ENCODE data around the gene LRRC47. TPM values are rescaled to one million over a fixed set of nuclear protein-coding genes. Genes with fewer than 3 reads are reported as not detected.
A peak's percentile ranks its signal among the peaks of the same experiment; 100 is the strongest.

LRRC47 gene
- total and polyA plus RNA-seq, 2 of the 13 experiments (the other 11 are each of a cell fraction or from before 2014, with no cell fraction given): 18.3 to 52.5 TPM

GRCh38 chr1:3796215-3797061 lies at the start of gene LRRC47 (continued):
- TF ChIP-seq RNF2 (conservative IDR thresholded peaks at IDR 0.05; ENCODE audit: low read depth): no peak
- TF ChIP-seq ZBTB40 (IDR thresholded peaks at IDR 0.05): peak; percentile 62
- no peak; the same call in 1 of the 2 replicates for TF ChIP-seq ZBTB40 (CRISPR knock-in tag; IDR thresholded peaks at IDR 0.05)
- TF ChIP-seq, protein P1, sequence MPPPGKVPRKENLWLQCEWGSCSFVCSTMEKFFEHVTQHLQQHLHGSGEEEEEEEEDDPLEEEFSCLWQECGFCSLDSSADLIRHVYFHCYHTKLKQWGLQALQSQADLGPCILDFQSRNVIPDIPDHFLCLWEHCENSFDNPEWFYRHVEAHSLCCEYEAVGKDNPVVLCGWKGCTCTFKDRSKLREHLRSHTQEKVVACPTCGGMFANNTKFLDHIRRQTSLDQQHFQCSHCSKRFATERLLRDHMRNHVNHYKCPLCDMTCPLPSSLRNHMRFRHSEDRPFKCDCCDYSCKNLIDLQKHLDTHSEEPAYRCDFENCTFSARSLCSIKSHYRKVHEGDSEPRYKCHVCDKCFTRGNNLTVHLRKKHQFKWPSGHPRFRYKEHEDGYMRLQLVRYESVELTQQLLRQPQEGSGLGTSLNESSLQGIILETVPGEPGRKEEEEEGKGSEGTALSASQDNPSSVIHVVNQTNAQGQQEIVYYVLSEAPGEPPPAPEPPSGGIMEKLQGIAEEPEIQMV (CRISPR knock-in tag; IDR thresholded peaks at IDR 0.05; ENCODE audit: low read depth): no peak
- TF ChIP-seq NFE2 (CRISPR knock-in tag; IDR thresholded peaks at IDR 0.05): no peak
- TF ChIP-seq, protein P2, sequence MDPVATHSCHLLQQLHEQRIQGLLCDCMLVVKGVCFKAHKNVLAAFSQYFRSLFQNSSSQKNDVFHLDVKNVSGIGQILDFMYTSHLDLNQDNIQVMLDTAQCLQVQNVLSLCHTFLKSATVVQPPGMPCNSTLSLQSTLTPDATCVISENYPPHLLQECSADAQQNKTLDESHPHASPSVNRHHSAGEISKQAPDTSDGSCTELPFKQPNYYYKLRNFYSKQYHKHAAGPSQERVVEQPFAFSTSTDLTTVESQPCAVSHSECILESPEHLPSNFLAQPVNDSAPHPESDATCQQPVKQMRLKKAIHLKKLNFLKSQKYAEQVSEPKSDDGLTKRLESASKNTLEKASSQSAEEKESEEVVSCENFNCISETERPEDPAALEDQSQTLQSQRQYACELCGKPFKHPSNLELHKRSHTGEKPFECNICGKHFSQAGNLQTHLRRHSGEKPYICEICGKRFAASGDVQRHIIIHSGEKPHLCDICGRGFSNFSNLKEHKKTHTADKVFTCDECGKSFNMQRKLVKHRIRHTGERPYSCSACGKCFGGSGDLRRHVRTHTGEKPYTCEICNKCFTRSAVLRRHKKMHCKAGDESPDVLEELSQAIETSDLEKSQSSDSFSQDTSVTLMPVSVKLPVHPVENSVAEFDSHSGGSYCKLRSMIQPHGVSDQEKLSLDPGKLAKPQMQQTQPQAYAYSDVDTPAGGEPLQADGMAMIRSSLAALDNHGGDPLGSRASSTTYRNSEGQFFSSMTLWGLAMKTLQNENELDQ (CRISPR knock-in tag; IDR thresholded peaks at IDR 0.05; ENCODE audit: borderline replicate concordance): no peak
- TF ChIP-seq ZNF850 (CRISPR knock-in tag; conservative IDR thresholded peaks at IDR 0.05): 0 out of 2 replicates have a peak, but pooled peaks have one; percentile 13
- peak; percentile 97 for TF ChIP-seq KAT8 (CRISPR knock-in tag; IDR thresholded peaks at IDR 0.05)
- no peak for TF ChIP-seq ZSCAN29 (CRISPR knock-in tag; conservative IDR thresholded peaks at IDR 0.05)
- TF ChIP-seq HOXA3 (CRISPR knock-in tag; IDR thresholded peaks at IDR 0.05): peak; percentile 95
- peak; percentile 80 for TF ChIP-seq TEAD3 (CRISPR knock-in tag; optimal IDR thresholded peaks at IDR 0.05; ENCODE audit: borderline replicate concordance)
- peak; percentile 87; the same call in 1 of the 3 replicates for TF ChIP-seq MXI1 (IDR thresholded peaks at IDR 0.05; ENCODE audit: borderline replicate concordance, low read depth, low read length)
- peak; percentile 73; the same call in 1 of the 2 replicates for TF ChIP-seq SIN3A (IDR thresholded peaks at IDR 0.05; ENCODE audit: borderline replicate concordance, low read depth, low read length)
- no peak for TF ChIP-seq ZNF275 (CRISPR knock-in tag; IDR thresholded peaks at IDR 0.05; ENCODE audit: borderline replicate concordance)
